ENCODE measurements around the gene AGAP3. TPM values are rescaled to one million over a fixed set of nuclear protein-coding genes. Genes with fewer than 3 reads are reported as not detected.

Gene AGAP3
- total RNA-seq, 1 experiment from 2014 or later, result 58.9 TPM

- DNase-seq (ENCODE audit: low spot score), result no peak
Measured at GRCh38 chr7:151134743-151135524, 48.7 kb downstream of the AGAP3 start.

GRCh38 chr7:151135525-151135845 lies 49.2 kb downstream of the AGAP3 start:
- no peak for DNase-seq (ENCODE audit: low spot score)

- DNase-seq (ENCODE audit: low spot score), result no peak
Measured at GRCh38 chr7:151135866-151136843, 49.9 kb downstream of the AGAP3 start.

GRCh38 chr7:151137076-151137675 lies 50.9 kb downstream of the AGAP3 start:
- DNase-seq (ENCODE audit: low spot score), result no peak

- no peak for DNase-seq (ENCODE audit: low spot score)
Measured at GRCh38 chr7:151137791-151138152, 51.5 kb downstream of the AGAP3 start.

GRCh38 chr7:151138153-151138851 lies 52.0 kb downstream of the AGAP3 start:
- no peak for DNase-seq (ENCODE audit: low spot score)

- DNase-seq (ENCODE audit: low spot score), result no peak
Measured at GRCh38 chr7:151139071-151139790, 53.0 kb downstream of the AGAP3 start.

- no peak for DNase-seq (ENCODE audit: low spot score)
Measured at GRCh38 chr7:151139791-151140190, 53.5 kb downstream of the AGAP3 start.

GRCh38 chr7:151140826-151141225 lies 54.6 kb downstream of the AGAP3 start:
- no peak for DNase-seq (ENCODE audit: low spot score)

GRCh38 chr7:151141311-151141854 lies 55.1 kb downstream of the AGAP3 start:
- no peak for DNase-seq (ENCODE audit: low spot score)

- DNase-seq (ENCODE audit: low spot score), result no peak
Measured at GRCh38 chr7:151141855-151142685, 55.8 kb downstream of the AGAP3 start.

- DNase-seq (ENCODE audit: low spot score), result no peak
Measured at GRCh38 chr7:151142686-151143040, 56.4 kb downstream of the AGAP3 start.

- no peak for DNase-seq (ENCODE audit: low spot score)
Measured at GRCh38 chr7:151143261-151144015, 57.2 kb downstream of the AGAP3 start.

- no peak for DNase-seq (ENCODE audit: low spot score)
Measured at GRCh38 chr7:151144387-151144786, 58.1 kb downstream of the AGAP3 start.

GRCh38 chr7:151146761-151147160 lies 60.5 kb downstream of the AGAP3 start:
- no peak for DNase-seq (ENCODE audit: low spot score)

- DNase-seq (ENCODE audit: low spot score), result no peak
Measured at GRCh38 chr7:151148319-151149259, 62.3 kb downstream of the AGAP3 start.

- no peak for DNase-seq (ENCODE audit: low spot score)
Measured at GRCh38 chr7:151150388-151150787, 64.1 kb downstream of the AGAP3 start.

Data from A172 (cell line).